Gastrocnemius medialis (tissue), 4 donors: ENCODE data around the gene SLC25A21.

Experiments used
- POLR2A ChIP-seq, 2 donors: fragments of 450-650 bp; IDR thresholded peaks; one replicate each; pipeline ENCODE4 v1.6.1; 2017; ENCODE audit warnings: antibody characterized with exemption in 2 of 2, mild to moderate bottlenecking in 2 of 2, moderate library complexity in 2 of 2
- TF ChIP-seq, protein P1 (sequence below), 5 experiments: fragments of 450-650 bp in 3 of 5; fragments of 200-600 bp in 2 of 5; sonication (generic) in 2 of 5; IDR thresholded peaks in 4 of 5; conservative IDR thresholded peaks in 1 of 5; 1 replicate in 4 of 5; 2 replicates in 1 of 5; pipeline ENCODE4 v1.5.1; 2016 to 2019; ENCODE audit warnings: antibody characterized with exemption in 5 of 5, mild to moderate bottlenecking in 3 of 5, moderate library complexity in 3 of 5

DNA sequence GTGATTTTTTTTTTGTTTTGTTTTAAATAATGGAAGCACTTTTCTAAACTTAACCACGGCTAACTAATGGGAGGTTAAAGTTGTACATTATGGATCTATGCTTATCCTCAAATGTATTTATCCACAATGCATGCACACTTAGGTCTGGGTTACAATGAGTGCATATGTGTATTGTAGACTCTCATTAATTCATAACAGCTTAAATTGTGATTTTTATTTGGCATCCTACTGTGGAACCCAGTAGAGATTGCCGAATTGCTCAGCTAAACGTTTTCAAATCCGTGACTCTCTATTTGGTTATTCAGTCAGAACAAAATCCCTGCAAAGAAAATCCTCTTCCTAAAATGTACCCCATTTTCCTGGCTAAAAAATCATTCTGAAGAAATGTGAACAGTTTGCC lies 244.0 kb downstream of the SLC25A21 start:
- TF ChIP-seq, protein P1, sequence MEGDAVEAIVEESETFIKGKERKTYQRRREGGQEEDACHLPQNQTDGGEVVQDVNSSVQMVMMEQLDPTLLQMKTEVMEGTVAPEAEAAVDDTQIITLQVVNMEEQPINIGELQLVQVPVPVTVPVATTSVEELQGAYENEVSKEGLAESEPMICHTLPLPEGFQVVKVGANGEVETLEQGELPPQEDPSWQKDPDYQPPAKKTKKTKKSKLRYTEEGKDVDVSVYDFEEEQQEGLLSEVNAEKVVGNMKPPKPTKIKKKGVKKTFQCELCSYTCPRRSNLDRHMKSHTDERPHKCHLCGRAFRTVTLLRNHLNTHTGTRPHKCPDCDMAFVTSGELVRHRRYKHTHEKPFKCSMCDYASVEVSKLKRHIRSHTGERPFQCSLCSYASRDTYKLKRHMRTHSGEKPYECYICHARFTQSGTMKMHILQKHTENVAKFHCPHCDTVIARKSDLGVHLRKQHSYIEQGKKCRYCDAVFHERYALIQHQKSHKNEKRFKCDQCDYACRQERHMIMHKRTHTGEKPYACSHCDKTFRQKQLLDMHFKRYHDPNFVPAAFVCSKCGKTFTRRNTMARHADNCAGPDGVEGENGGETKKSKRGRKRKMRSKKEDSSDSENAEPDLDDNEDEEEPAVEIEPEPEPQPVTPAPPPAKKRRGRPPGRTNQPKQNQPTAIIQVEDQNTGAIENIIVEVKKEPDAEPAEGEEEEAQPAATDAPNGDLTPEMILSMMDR (IDR thresholded peaks at IDR 0.05 in 4 of 5, conservative IDR thresholded peaks at IDR 0.05 in 1 of 5): no peak
- no peak for TF ChIP-seq POLR2A (IDR thresholded peaks at IDR 0.05)
